SK-N-MC (cell line): ENCODE results near the gene ST8SIA6.
"Not testable (repeated sequence)": the region's sequence is repeated elsewhere in the genome, so short reads cannot be mapped to it uniquely, and the experiment has no call there.

Experiments
- DNase-seq: peaks from one replicate; pipeline ENCODE4 v3.0.0-alpha.2; 2011; ENCODE audit warnings: low read depth, low spot score
- H3K27ac ChIP-seq: fragments of 200-600 bp; sonication (generic); 2 replicates; pipeline ENCODE4 v1.5.1; 2016; ENCODE audit warnings: mixed run types
- H3K36me3 ChIP-seq: fragments of 200-600 bp; sonication (generic); 2 replicates; pipeline ENCODE4 v1.6.1; 2017; ENCODE audit warnings: antibody characterized with exemption, low read length, mixed read lengths; ENCODE audit not compliant: insufficient read depth
- H3K4me3 ChIP-seq: fragments of 200-600 bp; sonication (generic); 2 replicates; pipeline ENCODE4 v1.5.1; 2016
- H3K9ac ChIP-seq: fragments of 200-600 bp; sonication (generic); 2 replicates; pipeline ENCODE4 v1.8.0; 2017; ENCODE audit warnings: mixed run types, mixed read lengths; ENCODE audit not compliant: insufficient read length
- H3K9me3 ChIP-seq: fragments of 200-600 bp; sonication (generic); 2 replicates; pipeline ENCODE4 v1.6.1; 2017; ENCODE audit warnings: low read depth, mild to moderate bottlenecking, antibody characterized with exemption, low read length, moderate library complexity, mixed read lengths
- EZH2 ChIP-seq: fragments of 200-600 bp; sonication (generic); IDR thresholded peaks from one replicate; pipeline ENCODE4 v1.6.1; 2017; ENCODE audit warnings: antibody characterized with exemption
- FOXP2 ChIP-seq: optimal IDR thresholded peaks from 2 replicates; pipeline ENCODE3; 2011; ENCODE audit warnings: mild to moderate bottlenecking, moderate library complexity; ENCODE audit not compliant: insufficient read depth; ENCODE audit errors: extremely low read length, control extremely low read depth
- POLR2AphosphoS5 ChIP-seq: IDR thresholded peaks from 2 replicates; pipeline ENCODE4 v1.6.1; 2012; ENCODE audit warnings: mild to moderate bottlenecking, low read depth, low read length, borderline replicate concordance

Gene ST8SIA6

GRCh38 chr10:17454161-17455014 lies at the start of gene ST8SIA6:
TSS of gene ST8SIA6 (minus strand) at chr10:17454595. CDS start at chr10:17454255, 340 bp downstream.
- H3K27ac ChIP-seq, result no peak within 1 kb of the TSS
- H3K9ac ChIP-seq, result no peak within 1 kb of the TSS
- no peaks in the 10 kb centered on the region for H3K36me3 ChIP-seq
- TF ChIP-seq POLR2AphosphoS5 (no peak), FOXP2 (no peak), EZH2 (no peak)
- peak within 1 kb of the TSS; percentile 72 for H3K4me3 ChIP-seq
- DNase-seq, result no peak
- H3K9me3 ChIP-seq, result no peaks in the 10 kb centered on the region

- H3K9me3 ChIP-seq, result no peaks in the 10 kb centered on the region
- no peak for DNase-seq
- no peaks in the 10 kb centered on the region for H3K36me3 ChIP-seq
- H3K4me3 ChIP-seq, result no peak overlapping the region
- H3K9ac ChIP-seq, result no peak overlapping the region
- TF ChIP-seq EZH2 (no peak), FOXP2 (no peak), POLR2AphosphoS5 (no peak)
- no peak overlapping the region for H3K27ac ChIP-seq
Measured at GRCh38 chr10:17503795-17504194, 49.4 kb upstream of the ST8SIA6 start.

GRCh38 chr10:17502814-17503213 lies 48.4 kb upstream of the ST8SIA6 start:
- H3K9me3 ChIP-seq, result no peaks in the 10 kb centered on the region
- no peak for TF ChIP-seq EZH2
- TF ChIP-seq POLR2AphosphoS5, result no peak
- TF ChIP-seq FOXP2, result no peak
- no peak for DNase-seq
- no peak overlapping the region for H3K4me3 ChIP-seq
- H3K27ac ChIP-seq, result no peak overlapping the region
- H3K36me3 ChIP-seq, result no peaks in the 10 kb centered on the region
- no peak overlapping the region for H3K9ac ChIP-seq

GRCh38 chr10:17499014-17499413 lies 44.6 kb upstream of the ST8SIA6 start:
- H3K9ac ChIP-seq, H3K9me3 ChIP-seq, H3K4me3 ChIP-seq, H3K36me3 ChIP-seq, DNase-seq, H3K27ac ChIP-seq: not testable (repeated sequence)

GRCh38 chr10:17497446-17498030 lies 43.1 kb upstream of the ST8SIA6 start:
- no peak overlapping the region for H3K9ac ChIP-seq
- H3K36me3 ChIP-seq, result no peaks in the 10 kb centered on the region
- no peak overlapping the region for H3K4me3 ChIP-seq
- no peak for TF ChIP-seq EZH2
- no peak for TF ChIP-seq POLR2AphosphoS5
- no peak for TF ChIP-seq FOXP2
- no peak for DNase-seq
- H3K9me3 ChIP-seq, result no peaks in the 10 kb centered on the region
- H3K27ac ChIP-seq, result no peak overlapping the region

GRCh38 chr10:17494626-17495260 lies 40.3 kb upstream of the ST8SIA6 start:
- Histone ChIP-seq H3K9ac (no peak overlapping the region), H3K27ac (no peak overlapping the region), H3K36me3 (no peaks in the 10 kb centered on the region), H3K9me3 (no peaks in the 10 kb centered on the region), H3K4me3 (no peak overlapping the region)
- TF ChIP-seq EZH2, result no peak
- no peak for TF ChIP-seq FOXP2
- TF ChIP-seq POLR2AphosphoS5, result no peak
- DNase-seq, result no peak

GRCh38 chr10:17488848-17489247 lies 34.5 kb upstream of the ST8SIA6 start:
- no peak for TF ChIP-seq POLR2AphosphoS5
- no peak for TF ChIP-seq FOXP2
- no peak for TF ChIP-seq EZH2
- no peak overlapping the region for H3K27ac ChIP-seq
- DNase-seq, result no peak
- H3K9ac ChIP-seq, result no peak overlapping the region
- H3K4me3 ChIP-seq, result no peak overlapping the region
- no peaks in the 10 kb centered on the region for H3K9me3 ChIP-seq
- H3K36me3 ChIP-seq, result no peaks in the 10 kb centered on the region

GRCh38 chr10:17483079-17483478 lies 28.7 kb upstream of the ST8SIA6 start:
- Histone ChIP-seq H3K36me3 (no peaks in the 10 kb centered on the region), H3K9me3 (no peaks in the 10 kb centered on the region), H3K9ac (no peak overlapping the region), H3K27ac (no peak overlapping the region), H3K4me3 (no peak overlapping the region)
- no peak for TF ChIP-seq FOXP2
- no peak for TF ChIP-seq POLR2AphosphoS5
- TF ChIP-seq EZH2, result no peak
- no peak for DNase-seq

- no peaks in the 10 kb centered on the region for H3K36me3 ChIP-seq
- no peak for DNase-seq
- H3K27ac ChIP-seq, result no peak overlapping the region
- no peak overlapping the region for H3K9ac ChIP-seq
- no peak overlapping the region for H3K4me3 ChIP-seq
- TF ChIP-seq EZH2, result no peak
- no peak for TF ChIP-seq POLR2AphosphoS5
- no peak for TF ChIP-seq FOXP2
- H3K9me3 ChIP-seq, result no peaks in the 10 kb centered on the region
Measured at GRCh38 chr10:17479822-17480221, 25.4 kb upstream of the ST8SIA6 start.
